Lower leg skin (tissue), 4 donors: ENCODE results near the gene DNAJB7. TPM values are rescaled to one million over a fixed set of nuclear protein-coding genes. Genes with fewer than 3 reads are reported as not detected.
"Not testable (repeated sequence)": the region's sequence is repeated elsewhere in the genome, so short reads cannot be mapped to it uniquely, and the experiment has no call there.

Source experiments
- DNase-seq, 2 donors: peaks; one replicate each; pipeline ENCODE4 v3.0.0-alpha.2; 2019; ENCODE audit warnings: low spot score in 2 of 2
- H3K4me3 ChIP-seq: fragments of 200-600 bp; sonication (generic); 2 replicates; pipeline ENCODE4 v1.5.1; 2017; ENCODE audit warnings: mild to moderate bottlenecking, low read depth; ENCODE audit not compliant: poor library complexity, severe bottlenecking
- POLR2A ChIP-seq, 2 donors: fragments of 450-650 bp; IDR thresholded peaks; one replicate each; pipeline ENCODE4 v1.6.1; 2016 to 2017; ENCODE audit warnings: antibody characterized with exemption in 2 of 2, mild to moderate bottlenecking in 1 of 2, moderate library complexity in 1 of 2
- WGBS, 2 donors: methylation state at CpG; one replicate each; pipeline ENCODE4 v1.1.5; 2018; 5-methylcytosine and 5-hydroxymethylcytosine counted together
- intact Hi-C: fragments of 100-400 bp; cut with DNase I; formaldehyde crosslinking; loops from one replicate; pipeline ENCODE4 v1.15.0; 2023; ENCODE audit warnings: low total_unique reads
- total RNA-seq, 4 donors: library from RNA; depleted of rRNA; stranded (reverse); fragments of >200 nt; gene quantifications; one replicate each; pipeline ENCODE4 v1.1.0, GENCODE V29; 2016
- TF ChIP-seq, protein P1 (sequence below), 3 donors: fragments of 450-650 bp; IDR thresholded peaks; one replicate each; pipeline ENCODE4 v1.5.1; 2016; ENCODE audit warnings: antibody characterized with exemption in 3 of 3, mild to moderate bottlenecking in 3 of 3, moderate library complexity in 2 of 3

The DNAJB7 gene
- total RNA-seq, 4 donors from 2014 or later = not detected

DNA sequence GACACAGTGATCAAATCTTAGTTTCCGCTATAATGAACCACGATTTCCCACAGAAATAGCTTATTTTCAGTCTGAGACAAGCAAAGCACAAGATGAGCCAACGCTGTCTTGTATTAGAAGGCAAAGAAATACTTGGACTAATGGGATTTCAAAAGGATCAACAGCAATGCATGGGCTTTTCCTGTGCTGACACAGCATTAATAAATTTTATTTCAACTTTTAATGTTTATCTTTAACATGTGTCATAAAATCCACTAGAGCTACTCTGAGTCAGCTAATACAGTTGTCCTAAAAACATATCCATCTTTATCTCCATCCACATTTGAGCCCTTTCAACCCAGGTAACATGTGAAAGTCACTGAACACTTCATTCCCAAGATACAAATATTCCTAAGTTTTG lies 27.3 kb downstream of the DNAJB7 start:
- intact Hi-C loops = no loop called here
- TF ChIP-seq POLR2A (IDR thresholded peaks at IDR 0.05) = no peak
- TF ChIP-seq, protein P1, sequence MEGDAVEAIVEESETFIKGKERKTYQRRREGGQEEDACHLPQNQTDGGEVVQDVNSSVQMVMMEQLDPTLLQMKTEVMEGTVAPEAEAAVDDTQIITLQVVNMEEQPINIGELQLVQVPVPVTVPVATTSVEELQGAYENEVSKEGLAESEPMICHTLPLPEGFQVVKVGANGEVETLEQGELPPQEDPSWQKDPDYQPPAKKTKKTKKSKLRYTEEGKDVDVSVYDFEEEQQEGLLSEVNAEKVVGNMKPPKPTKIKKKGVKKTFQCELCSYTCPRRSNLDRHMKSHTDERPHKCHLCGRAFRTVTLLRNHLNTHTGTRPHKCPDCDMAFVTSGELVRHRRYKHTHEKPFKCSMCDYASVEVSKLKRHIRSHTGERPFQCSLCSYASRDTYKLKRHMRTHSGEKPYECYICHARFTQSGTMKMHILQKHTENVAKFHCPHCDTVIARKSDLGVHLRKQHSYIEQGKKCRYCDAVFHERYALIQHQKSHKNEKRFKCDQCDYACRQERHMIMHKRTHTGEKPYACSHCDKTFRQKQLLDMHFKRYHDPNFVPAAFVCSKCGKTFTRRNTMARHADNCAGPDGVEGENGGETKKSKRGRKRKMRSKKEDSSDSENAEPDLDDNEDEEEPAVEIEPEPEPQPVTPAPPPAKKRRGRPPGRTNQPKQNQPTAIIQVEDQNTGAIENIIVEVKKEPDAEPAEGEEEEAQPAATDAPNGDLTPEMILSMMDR (IDR thresholded peaks at IDR 0.05) = no peak
- no peak for DNase-seq
- H3K4me3 ChIP-seq = no peak overlapping the region
- 97% methylated on average over 3 of the region's 3 CpGs for WGBS, 2 donors

- TF ChIP-seq, protein P1 (IDR thresholded peaks at IDR 0.05) = no peak
- no peak for TF ChIP-seq POLR2A (IDR thresholded peaks at IDR 0.05)
- intact Hi-C loops = no loop called here
- H3K4me3 ChIP-seq = no peak overlapping the region
- 90 to 93% methylated on average over 6 of the region's 6 CpGs for WGBS, 2 donors
- DNase-seq = no peak
These were observed 32.8 kb downstream of the DNAJB7 start for GRCh38 chr22:40829131-40829530.

GRCh38 chr22:40826984-40827741 lies 34.8 kb downstream of the DNAJB7 start:
- WGBS, 2 donors = 82 to 83% methylated on average over 7 of the region's 7 CpGs
- intact Hi-C loops = no loop called here
- no peak for DNase-seq
- TF ChIP-seq POLR2A (IDR thresholded peaks at IDR 0.05) = no peak
- TF ChIP-seq, protein P1 (IDR thresholded peaks at IDR 0.05) = no peak
- H3K4me3 ChIP-seq = no peak overlapping the region

DNA sequence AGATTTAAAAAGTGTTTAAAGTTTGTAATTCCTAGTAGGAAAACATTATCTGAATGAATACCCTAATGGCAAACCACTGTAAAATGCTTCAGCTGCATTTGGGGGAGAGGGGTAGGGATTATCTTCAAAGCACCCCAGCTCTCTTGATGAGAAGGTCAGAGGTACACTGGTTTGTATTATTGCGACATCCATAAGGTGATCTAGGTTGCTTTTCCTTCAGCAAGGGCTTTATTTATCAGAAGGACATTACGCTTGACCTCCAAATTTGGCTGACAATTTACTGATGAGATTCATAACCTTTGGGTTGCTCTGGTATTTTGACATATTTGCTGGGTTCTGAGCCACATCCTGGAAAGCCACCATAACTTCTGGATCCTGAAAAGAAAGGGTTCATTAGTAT lies 35.6 kb downstream of the DNAJB7 start:
- intact Hi-C loops, H3K4me3 ChIP-seq, DNase-seq: not testable (repeated sequence)
- WGBS, 2 donors = 98 to 100% methylated on average over 2 of the region's 2 CpGs

GRCh38 chr22:40823426-40823825 lies 38.5 kb downstream of the DNAJB7 start:
- H3K4me3 ChIP-seq = no peak overlapping the region
- intact Hi-C loops = no loop called here
- no peak for TF ChIP-seq POLR2A (IDR thresholded peaks at IDR 0.05)
- TF ChIP-seq, protein P1 (IDR thresholded peaks at IDR 0.05) = no peak
- WGBS, 2 donors = 50 to 58% methylated on average over 1 of the region's 1 CpG
- DNase-seq = no peak

DNA sequence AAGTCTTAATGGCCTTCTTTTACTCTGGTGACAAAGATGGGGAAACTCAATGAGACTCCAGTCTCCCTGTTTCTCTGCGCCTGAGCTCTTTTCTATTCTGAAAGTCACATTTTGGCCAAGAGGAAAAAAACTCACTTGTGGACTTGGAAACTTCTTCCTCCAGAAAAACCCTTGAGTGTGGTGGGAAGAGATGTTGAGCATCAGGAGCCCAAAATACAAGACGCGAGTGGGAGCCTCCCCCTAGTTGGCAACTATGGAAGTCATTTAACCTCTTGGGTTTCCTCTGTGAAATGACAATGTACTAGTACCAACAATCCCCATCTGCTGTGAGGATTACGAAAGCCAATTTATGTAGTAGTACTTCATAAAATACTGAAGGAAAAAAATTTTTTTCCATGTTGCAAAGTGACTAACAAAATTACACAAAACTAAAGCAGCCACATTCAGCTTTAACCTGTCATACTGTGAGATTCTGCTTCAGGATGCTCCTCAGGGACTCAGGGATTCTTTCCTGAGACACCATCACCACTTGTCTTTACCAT lies 42.2 kb downstream of the DNAJB7 start:
- WGBS, 2 donors = 0 to 5% methylated on average over 4 of the region's 4 CpGs
- no peak for TF ChIP-seq POLR2A (IDR thresholded peaks at IDR 0.05)
- TF ChIP-seq, protein P1 (IDR thresholded peaks at IDR 0.05) = no peak
- peak overlapping the region; percentile 25 for H3K4me3 ChIP-seq
- intact Hi-C loops = no loop called here
- DNase-seq = no peak
